Right lobe of liver (tissue), 4 donors: ENCODE measurements around the gene CNPY1.

Experiments used
- CTCF ChIP-seq, 4 donors: fragments of 200-600 bp in 3 of 4; fragments of 450-650 bp in 1 of 4; IDR thresholded peaks; one replicate each; pipeline versions ENCODE4 v1.5.1 to v1.8.0; 2016 to 2022; ENCODE audit warnings: antibody characterized with exemption in 4 of 4, mild to moderate bottlenecking in 2 of 4
- POLR2A ChIP-seq: fragments of 450-650 bp; IDR thresholded peaks from one replicate; pipeline ENCODE4 v1.6.1; 2017; ENCODE audit warnings: antibody characterized with exemption, mild to moderate bottlenecking
- donor health status: DM: no; HTN: no; CAD: no.
- donor health status: DM: no; HTN: no; CAD: no.
- donor health status: DM: no; HTN: yes; CAD: no.

- TF ChIP-seq CTCF (IDR thresholded peaks at IDR 0.05) (no peak), POLR2A (no peak)
Observed at GRCh38 chr7:155527664-155528063, 18.7 kb downstream of the CNPY1 start.
